Measurements from ENCODE around the gene CTSZ.

DNA sequence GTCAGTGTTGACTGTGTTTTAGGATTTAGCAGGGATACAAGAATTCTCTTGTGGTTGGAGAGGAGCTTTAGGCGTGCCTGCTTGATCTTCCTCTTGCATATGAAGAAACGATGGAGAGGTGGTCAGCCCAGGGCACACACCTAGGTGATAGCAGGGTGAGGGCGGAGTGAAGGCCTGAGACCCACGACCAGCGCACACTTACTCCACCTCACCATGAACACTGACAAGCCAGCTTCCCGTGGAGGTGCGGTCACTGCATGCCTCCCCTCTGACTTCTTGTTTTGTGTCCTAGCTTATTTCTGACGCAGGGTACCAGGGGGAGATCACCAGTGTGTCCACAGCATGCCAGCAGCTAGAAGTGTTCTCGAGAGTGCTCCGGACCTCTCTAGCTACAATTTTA lies 17.9 kb downstream of the CTSZ start:
- TF ChIP-seq, protein P1, sequence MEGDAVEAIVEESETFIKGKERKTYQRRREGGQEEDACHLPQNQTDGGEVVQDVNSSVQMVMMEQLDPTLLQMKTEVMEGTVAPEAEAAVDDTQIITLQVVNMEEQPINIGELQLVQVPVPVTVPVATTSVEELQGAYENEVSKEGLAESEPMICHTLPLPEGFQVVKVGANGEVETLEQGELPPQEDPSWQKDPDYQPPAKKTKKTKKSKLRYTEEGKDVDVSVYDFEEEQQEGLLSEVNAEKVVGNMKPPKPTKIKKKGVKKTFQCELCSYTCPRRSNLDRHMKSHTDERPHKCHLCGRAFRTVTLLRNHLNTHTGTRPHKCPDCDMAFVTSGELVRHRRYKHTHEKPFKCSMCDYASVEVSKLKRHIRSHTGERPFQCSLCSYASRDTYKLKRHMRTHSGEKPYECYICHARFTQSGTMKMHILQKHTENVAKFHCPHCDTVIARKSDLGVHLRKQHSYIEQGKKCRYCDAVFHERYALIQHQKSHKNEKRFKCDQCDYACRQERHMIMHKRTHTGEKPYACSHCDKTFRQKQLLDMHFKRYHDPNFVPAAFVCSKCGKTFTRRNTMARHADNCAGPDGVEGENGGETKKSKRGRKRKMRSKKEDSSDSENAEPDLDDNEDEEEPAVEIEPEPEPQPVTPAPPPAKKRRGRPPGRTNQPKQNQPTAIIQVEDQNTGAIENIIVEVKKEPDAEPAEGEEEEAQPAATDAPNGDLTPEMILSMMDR (conservative IDR thresholded peaks at IDR 0.05): no peak
- TF ChIP-seq ZFX (IDR thresholded peaks at IDR 0.05): no peak

Data from C4-2B (cell line).